Skeletal muscle satellite cell (primary cell): ENCODE results near the gene ARHGEF9. TPM values are rescaled to one million over a fixed set of nuclear protein-coding genes. Genes with fewer than 3 reads are reported as not detected.
A peak's percentile ranks its signal among the peaks of the same experiment; 100 is the strongest.
"Not testable (repeated sequence)": the region's sequence is repeated elsewhere in the genome, so short reads cannot be mapped to it uniquely, and the experiment has no call there.

ENCODE experiments used
- H3K27me3 ChIP-seq: 2 replicates; pipeline ENCODE4 v1.7.0; 2013; ENCODE audit warnings: low read length; ENCODE audit not compliant: control insufficient read depth, insufficient read depth
- H3K36me3 ChIP-seq: 2 replicates; pipeline ENCODE4 v1.7.0; 2013; ENCODE audit warnings: mild to moderate bottlenecking, control low read depth, low read length; ENCODE audit not compliant: insufficient read depth
- H3K4me1 ChIP-seq: 2 replicates; pipeline ENCODE4 v1.7.0; 2013; ENCODE audit warnings: low read length; ENCODE audit not compliant: control insufficient read depth, insufficient read depth
- H3K4me2 ChIP-seq: 2 replicates; pipeline ENCODE4 v1.7.0; 2013; ENCODE audit warnings: mild to moderate bottlenecking, low read length
- H3K4me3 ChIP-seq: 2 replicates; pipeline ENCODE4 v1.7.0; 2013; ENCODE audit warnings: low read length
- H3K9ac ChIP-seq: 2 replicates; pipeline ENCODE4 v1.7.0; 2013; ENCODE audit warnings: mild to moderate bottlenecking, low read depth, low read length, moderate library complexity
- H3K9me3 ChIP-seq: replicated peaks from 2 replicates; pipeline ENCODE4 v1.7.0; 2013; ENCODE audit warnings: mild to moderate bottlenecking, control low read depth, low read length
- total RNA-seq: library from RNA; depleted of rRNA; stranded (reverse); fragments of >200 nt; gene quantifications from 2 replicates; pipeline ENCODE4 v1.2.3, GENCODE V29; 2012; rRNA removed

ARHGEF9 gene
- total RNA-seq: 10.6 and 11.8 TPM in 2 replicates

DNA sequence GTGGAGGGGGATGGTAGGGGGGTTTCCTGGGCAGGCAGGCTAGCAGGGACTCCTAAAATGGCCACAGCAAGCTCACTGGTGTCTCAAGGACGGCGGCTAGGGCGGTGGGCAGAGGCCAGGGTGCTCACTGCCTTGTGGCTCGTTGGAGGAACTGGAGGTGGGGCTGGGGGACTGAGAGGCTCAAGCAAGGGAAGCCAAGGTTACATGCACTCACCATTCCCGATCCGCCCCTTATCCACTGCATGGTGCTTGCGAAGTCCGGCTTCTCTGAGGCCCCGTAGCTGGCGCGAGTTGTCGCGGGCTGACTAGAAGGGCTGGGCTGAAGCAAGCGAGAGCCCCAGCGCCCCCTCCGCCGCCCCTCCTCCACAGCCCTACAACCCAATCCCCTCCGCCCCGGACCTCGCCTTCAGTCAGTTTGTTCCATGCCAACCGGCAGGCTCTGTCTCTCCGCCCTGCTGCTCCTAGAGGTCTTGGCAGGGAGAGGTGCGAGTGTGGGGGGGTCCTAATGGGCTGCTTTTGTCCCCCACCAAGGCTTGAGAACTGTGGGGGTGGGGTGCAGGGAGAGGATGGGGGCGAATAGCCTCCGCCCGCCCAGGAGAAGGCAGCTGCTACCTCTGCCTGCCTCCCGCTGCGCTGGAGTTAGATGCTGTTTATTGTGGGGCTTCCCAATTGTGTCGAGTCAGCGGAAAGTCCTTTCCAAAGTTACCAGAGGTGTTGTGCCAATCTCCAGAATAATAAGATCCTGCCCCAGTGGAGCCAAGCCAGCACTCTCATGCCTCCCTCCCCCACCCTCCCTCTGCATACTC lies at the start of gene ARHGEF9:
ARHGEF9 (minus strand) TSS at position 313 of the 806 bp plus-strand sequence; CDS start at position 244, 69 bp downstream.
- peak within 1 kb of the TSS; percentile 65 for H3K4me3 ChIP-seq

DNA sequence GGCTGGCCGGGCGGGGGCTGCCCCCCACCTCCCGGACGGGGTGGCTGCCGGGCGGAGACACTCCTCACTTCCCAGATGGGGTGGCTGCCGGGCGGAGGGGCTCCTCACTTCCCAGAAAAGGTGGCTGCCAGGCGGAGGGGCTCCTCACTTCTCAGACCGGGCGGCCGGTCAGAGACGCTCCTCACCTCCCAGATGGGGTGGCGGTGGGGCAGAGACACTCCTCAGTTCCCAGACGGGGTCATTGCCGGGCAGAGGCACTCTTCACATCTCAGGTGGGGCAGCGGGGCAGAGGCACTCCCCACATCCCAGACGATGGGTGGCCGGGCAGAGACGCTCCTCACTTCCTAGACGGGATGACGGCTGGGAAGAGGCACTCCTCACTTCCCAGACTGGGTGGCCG lies 40.4 kb upstream of the ARHGEF9 start:
- H3K27me3 ChIP-seq, H3K4me2 ChIP-seq, H3K9me3 ChIP-seq, H3K36me3 ChIP-seq, H3K9ac ChIP-seq, H3K4me1 ChIP-seq, H3K4me3 ChIP-seq: not testable (repeated sequence)

More for the DNA sequence above, at the start of gene ARHGEF9:
- Histone ChIP-seq H3K4me1 (no peaks in the 10 kb centered on the region), H3K9ac (peak within 1 kb of the TSS; percentile 41), H3K9me3 (no peaks in the 10 kb centered on the region), H3K36me3 (no peaks in the 10 kb centered on the region), H3K4me2 (peak within 1 kb of the TSS; percentile 80), H3K27me3 (no peaks in the 10 kb centered on the region)

DNA sequence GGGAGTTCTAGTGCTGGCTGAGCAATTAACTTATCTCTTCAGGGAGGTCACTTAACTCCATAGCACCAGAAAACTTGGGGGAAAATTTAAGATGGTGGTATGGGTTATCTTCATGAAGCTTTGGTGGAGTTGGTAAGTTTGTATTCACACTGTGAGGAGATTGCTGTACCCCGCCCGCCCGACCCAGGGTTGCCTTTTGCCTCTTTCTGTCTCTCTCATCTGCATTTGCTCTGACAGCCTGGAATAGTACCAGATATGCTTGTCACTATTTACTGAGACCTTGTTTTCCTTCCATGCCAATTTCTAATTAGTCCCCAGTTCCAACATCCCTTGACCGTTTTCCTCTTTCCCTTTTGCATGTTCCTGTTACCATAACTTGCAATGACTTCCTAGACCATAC lies 33.1 kb upstream of the ARHGEF9 start:
- Histone ChIP-seq H3K9ac (no peak overlapping the region), H3K27me3 (no peaks in the 10 kb centered on the region), H3K36me3 (no peaks in the 10 kb centered on the region), H3K9me3 (no peaks in the 10 kb centered on the region), H3K4me1 (no peaks in the 10 kb centered on the region), H3K4me3 (no peak overlapping the region), H3K4me2 (no peak overlapping the region)

DNA sequence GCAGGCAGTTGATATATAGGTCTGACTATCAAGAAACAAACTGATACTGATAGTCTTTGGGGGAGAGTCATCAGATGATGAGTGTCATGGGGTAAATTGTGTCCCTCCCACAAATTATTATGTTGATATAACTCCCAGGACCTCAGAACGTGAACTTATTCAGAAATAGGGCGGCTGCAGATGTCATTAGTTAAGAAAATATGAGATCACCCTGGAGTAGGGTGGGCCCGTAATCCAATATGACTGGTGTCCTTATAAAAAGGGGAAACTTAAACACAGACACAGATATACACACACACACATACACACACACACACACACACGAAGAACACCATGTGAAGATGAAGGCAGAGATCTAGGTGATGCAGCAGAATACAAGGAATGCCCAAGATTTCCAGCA lies 32.7 kb upstream of the ARHGEF9 start:
- no peak overlapping the region for H3K4me2 ChIP-seq
- H3K9ac ChIP-seq: no peak overlapping the region
- no peaks in the 10 kb centered on the region for H3K4me1 ChIP-seq
- no peaks in the 10 kb centered on the region for H3K9me3 ChIP-seq
- no peaks in the 10 kb centered on the region for H3K36me3 ChIP-seq
- H3K4me3 ChIP-seq: no peak overlapping the region
- H3K27me3 ChIP-seq: no peaks in the 10 kb centered on the region

DNA sequence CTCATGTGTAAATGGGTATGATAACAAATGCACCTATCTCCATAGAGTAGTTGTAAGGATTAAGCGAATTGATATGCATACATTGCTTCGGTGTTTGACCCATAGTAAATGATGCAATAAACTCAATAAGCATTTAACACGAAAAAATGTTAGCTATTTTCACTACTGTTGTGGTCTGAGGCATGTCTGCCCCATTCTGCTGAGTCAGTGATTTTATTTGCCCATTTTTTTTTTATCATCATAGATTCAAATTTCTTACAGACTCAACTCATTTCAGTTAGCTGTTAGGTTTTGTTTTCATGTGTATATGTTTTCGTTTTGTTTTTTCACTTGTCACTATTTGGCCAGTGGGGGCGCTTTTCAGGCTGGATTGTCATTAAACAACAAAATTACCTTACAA lies 27.8 kb upstream of the ARHGEF9 start:
- H3K4me1 ChIP-seq: no peaks in the 10 kb centered on the region
- H3K27me3 ChIP-seq: no peaks in the 10 kb centered on the region
- no peak overlapping the region for H3K4me3 ChIP-seq
- H3K4me2 ChIP-seq: no peak overlapping the region
- H3K9me3 ChIP-seq: no peaks in the 10 kb centered on the region
- no peaks in the 10 kb centered on the region for H3K36me3 ChIP-seq
- no peak overlapping the region for H3K9ac ChIP-seq

DNA sequence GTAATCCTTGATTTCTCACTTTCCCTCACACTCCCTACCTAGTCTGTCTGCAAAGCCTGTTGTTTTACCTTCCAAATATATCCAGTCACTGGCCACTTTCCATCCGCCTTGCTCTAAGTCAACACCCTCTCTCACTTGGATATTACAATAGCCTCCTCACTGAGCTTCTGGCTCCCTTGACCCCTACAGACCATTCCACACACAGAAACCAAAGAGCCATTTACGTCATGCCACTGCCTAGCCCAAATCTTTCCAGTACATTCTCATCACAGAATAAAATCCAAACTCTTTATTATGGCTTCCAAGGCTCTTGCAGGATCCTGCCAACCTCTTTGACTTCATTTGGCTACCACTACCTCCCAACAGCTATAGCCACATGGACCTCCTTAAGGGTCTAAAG lies 25.7 kb upstream of the ARHGEF9 start:
- no peak overlapping the region for H3K4me3 ChIP-seq
- no peaks in the 10 kb centered on the region for H3K36me3 ChIP-seq
- no peaks in the 10 kb centered on the region for H3K9me3 ChIP-seq
- no peaks in the 10 kb centered on the region for H3K4me1 ChIP-seq
- no peaks in the 10 kb centered on the region for H3K27me3 ChIP-seq
- no peak overlapping the region for H3K9ac ChIP-seq
- H3K4me2 ChIP-seq: no peak overlapping the region

DNA sequence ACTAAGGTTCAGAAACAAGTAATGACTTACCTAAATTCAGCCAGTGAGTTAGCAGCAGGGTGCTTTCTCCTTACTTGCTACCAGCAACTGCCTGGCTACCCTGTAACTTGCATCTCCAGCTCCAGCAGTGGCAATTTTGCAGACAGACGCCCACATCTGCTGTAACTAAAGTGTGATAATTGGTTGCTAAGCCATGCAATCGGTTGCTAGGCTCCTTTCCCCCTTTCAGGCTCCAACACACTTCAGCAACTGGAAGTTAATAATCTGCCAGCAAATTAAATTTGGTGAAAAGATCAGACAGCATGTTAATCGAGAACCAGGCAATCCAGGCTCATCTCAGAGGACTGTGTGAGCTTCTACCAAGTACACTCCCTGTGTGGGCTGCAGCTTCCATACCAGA lies 24.2 kb upstream of the ARHGEF9 start:
- Histone ChIP-seq H3K9me3 (no peaks in the 10 kb centered on the region), H3K4me1 (no peaks in the 10 kb centered on the region), H3K27me3 (no peaks in the 10 kb centered on the region)

DNA sequence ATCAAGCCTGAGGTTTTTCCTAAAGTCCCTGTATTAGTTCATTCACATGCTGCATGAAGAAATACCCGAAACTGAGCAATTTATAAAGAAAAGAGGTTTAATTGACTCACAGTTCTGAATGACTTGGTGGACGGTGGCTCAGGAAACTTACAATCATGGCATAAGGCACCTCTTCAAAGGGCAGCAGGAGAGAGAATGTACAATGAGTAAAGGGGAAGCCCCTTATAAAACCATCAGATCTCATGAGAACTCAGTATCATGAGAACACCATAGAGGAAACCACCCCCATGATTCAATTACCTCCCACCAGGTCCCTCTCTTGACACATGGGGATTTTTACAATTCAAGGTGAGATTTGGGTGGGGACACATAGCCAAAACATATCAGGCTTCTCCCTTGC lies 10.4 kb upstream of the ARHGEF9 start:
- not testable (repeated sequence) for H3K9ac ChIP-seq, H3K36me3 ChIP-seq, H3K4me2 ChIP-seq, H3K27me3 ChIP-seq, H3K4me3 ChIP-seq, H3K9me3 ChIP-seq, H3K4me1 ChIP-seq

More for the DNA sequence above, 24.2 kb upstream of the ARHGEF9 start:
- Histone ChIP-seq H3K9ac (no peak overlapping the region), H3K4me2 (no peak overlapping the region), H3K4me3 (no peak overlapping the region), H3K36me3 (no peaks in the 10 kb centered on the region)

DNA sequence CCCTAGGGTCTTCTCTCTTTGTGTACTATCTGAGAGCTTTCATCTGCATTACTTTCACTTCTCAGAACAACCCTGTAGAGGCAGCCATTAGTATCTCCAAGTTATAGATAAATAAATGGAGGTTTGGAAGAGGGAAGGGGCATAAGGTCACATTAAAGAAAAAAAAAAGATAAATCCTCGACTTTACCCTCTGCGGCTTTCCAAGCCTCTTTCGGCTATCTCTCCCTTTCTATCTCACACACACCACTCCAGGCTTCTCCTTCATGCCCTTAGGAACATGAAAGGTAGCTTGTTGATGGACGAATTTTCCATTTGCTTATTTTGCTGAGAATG lies 660 bp upstream of the ARHGEF9 start:
- peak overlapping the region; percentile 80 for H3K4me2 ChIP-seq
- H3K9me3 ChIP-seq: no peaks in the 10 kb centered on the region
- no peaks in the 10 kb centered on the region for H3K4me1 ChIP-seq
- H3K4me3 ChIP-seq: peak overlapping the region; percentile 65
- H3K27me3 ChIP-seq: no peaks in the 10 kb centered on the region
- no peaks in the 10 kb centered on the region for H3K36me3 ChIP-seq
- H3K9ac ChIP-seq: no peak overlapping the region

DNA sequence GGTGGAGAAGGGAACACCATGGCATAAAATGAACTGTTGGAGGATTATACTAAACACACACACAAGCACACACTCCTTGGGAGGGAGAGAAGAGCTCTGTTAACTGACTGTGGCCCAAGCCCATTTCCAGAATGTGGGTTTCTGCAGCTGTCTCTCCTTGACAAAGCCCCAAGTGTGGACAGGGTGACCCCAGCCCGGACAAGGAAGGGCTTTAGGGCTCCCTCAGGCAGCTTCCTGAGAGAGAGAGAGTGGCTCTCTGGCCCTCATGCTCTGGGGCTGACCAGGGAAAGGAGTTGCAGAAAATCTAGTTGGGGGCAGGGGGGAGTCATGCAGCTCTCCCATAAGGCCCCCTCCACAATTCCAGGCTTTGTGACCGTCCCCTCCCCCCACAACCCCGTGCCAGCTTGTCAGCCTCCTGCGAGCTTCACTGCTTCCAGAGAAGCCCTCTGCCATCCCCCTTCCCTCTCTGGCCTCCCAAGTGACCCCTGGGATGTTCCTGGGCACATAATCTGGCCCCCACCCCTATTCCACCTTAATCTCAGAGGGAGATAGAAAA lies 590 bp downstream of the ARHGEF9 start:
- Histone ChIP-seq H3K9ac (peak overlapping the region; percentile 41), H3K9me3 (no peaks in the 10 kb centered on the region), H3K4me3 (peak overlapping the region; percentile 65), H3K4me2 (peak overlapping the region; percentile 80), H3K4me1 (no peaks in the 10 kb centered on the region), H3K36me3 (no peaks in the 10 kb centered on the region), H3K27me3 (no peaks in the 10 kb centered on the region)

DNA sequence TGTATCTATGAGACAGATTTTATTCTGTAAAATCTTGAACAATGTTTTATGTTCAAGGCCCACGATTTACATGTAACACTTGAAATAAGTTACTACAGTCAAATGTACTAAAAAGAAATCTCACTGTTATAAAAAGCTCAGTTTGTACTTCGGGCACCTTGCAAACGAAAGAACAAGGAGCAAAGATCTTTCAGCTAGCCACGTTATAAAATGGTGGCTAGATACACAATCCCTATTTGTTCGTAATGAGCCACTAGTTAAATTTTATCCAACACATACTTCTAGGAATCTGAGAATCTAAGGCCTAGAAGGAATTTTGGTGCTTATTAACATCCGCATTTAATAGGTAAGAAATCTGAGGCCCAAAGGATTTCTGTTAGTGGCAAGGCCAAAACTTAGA lies 2.5 kb downstream of the ARHGEF9 start:
- Histone ChIP-seq H3K9ac (no peak overlapping the region), H3K4me3 (no peak overlapping the region), H3K4me1 (no peaks in the 10 kb centered on the region), H3K36me3 (no peaks in the 10 kb centered on the region), H3K27me3 (no peaks in the 10 kb centered on the region), H3K4me2 (no peak overlapping the region), H3K9me3 (peaks cover 2% of the 10 kb centered on the region)

DNA sequence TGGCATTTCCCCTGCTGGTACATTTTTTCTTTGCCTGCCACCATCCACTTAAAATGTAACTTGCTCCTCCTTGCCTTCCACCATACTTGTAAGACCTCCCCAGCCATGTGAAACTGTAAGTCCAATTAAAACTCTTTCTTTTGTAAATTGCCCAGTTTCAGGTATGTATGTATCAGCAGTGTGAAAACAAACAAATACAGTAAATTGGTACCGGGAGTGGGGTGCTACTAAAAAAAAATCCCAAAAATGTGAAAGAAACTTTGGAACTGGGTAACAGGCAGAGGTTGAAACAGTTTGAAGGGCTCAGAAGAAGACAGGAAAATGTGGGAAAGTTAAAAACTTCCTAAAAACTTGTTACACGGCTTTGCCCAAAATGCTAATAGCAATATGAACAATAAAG lies 16.3 kb downstream of the ARHGEF9 start:
- Histone ChIP-seq H3K9ac (no peak overlapping the region), H3K36me3 (no peaks in the 10 kb centered on the region), H3K4me1 (peaks cover 4% of the 10 kb centered on the region), H3K4me2 (no peak overlapping the region), H3K27me3 (no peaks in the 10 kb centered on the region), H3K9me3 (no peaks in the 10 kb centered on the region), H3K4me3 (no peak overlapping the region)
